NCI-H128 (cell line): ENCODE measurements around the gene CERS3.
"Not testable (repeated sequence)": the region's sequence is repeated elsewhere in the genome, so short reads cannot be mapped to it uniquely, and the experiment has no call there.

Source experiments
- DNase-seq: peaks from one replicate; lab custom pipeline; 2025; ENCODE audit not compliant: unreplicated experiment; lab: John Stamatoyannopoulos, UW

Gene CERS3

DNA sequence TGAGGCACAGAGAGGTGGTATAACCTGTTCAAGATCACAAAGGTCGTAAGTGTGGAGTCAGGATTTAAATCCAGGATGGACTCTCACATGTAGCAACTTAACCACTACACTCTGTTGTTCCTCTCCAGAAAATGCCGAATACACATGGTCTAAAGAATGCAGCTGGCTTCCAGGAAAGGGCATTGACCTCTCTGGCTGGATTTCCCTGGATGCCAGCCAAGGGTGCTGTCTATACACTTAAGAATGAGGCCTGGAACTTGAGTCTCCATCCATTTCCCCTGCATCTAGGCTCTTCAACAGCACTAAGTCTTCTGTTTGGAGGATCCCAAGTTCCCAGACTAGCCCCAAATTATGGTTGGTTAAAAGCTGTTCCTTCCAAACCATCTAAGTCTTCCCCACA is 60.5 kb downstream of the CERS3 start:
- DNase-seq = no peak

DNA sequence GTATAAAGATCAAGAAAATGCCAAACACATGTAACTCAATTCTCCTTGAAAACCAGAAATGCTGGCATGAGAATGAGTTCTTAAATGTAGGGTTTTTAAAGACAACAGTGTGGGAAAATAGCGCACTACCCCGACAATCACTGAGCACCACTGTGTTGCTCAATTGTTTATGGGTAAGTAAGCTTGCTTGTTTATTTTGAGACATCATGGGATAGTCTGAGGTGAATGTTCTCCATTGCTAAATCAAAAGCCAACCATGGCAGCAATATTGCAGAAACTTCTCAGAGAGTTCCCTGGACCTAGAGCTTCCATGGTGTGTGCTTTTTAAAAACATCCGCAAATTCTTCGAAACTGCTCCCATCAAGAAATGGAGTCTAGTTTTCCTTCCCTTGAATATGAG is 62.7 kb downstream of the CERS3 start:
- no peak for DNase-seq

DNA sequence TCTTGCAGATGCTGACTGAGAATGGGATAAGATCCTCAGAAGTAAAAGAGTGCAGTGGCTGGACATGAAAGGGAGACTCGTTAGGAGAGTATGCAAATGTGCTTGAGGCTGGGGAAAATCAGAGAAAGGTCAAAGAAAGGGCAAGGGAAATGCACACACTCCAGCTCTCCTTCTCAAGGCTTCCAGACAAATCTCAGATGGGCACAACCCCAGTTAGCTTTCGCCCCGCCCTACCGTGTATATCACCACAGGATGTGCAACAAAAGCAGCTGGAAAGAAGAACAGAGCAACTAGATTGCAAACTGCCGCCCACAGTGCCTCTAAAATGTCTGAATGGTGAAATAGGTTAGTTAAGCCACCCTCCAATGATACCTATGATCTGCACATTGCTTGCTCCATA is 63.9 kb downstream of the CERS3 start:
- DNase-seq = no peak

DNA sequence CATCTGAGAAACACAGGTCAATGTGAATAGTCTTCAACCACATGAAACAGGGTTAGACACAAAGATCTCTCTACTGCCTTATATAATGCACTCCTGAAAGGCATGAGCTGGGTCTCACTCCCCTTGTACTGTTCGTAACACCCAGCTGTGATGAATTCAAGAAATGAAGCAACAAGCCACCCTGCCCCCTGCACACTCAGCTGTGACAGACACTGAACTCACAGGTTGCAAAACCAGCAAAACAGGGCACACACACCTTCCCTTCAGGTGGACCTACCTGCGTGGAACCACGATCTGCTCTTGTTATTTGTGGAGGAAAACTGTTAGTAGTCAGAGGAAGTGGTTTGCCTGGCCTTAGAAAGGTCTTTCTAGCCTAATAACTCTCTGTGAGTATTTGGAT is 64.5 kb downstream of the CERS3 start:
- no peak for DNase-seq

DNA sequence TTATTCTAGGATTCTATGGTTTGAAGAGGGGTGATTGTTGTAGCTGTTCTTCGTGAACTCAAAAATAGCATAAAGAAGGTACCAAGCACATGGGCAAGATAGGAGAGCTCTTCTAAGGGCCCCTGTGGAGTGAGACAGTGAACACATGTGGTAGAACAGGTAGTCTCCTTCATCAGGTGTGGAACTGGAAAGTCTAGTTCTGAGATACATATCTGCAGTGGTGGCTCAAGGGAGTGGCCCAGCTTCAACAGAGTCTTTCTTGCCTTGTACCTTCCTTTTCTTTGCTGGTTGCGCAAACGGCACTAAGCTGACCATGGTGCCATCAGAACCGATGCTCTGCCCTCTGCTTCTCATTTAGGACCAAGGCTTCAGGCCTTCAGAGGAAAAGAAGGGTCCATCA is 65.2 kb downstream of the CERS3 start:
- DNase-seq = no peak

DNA sequence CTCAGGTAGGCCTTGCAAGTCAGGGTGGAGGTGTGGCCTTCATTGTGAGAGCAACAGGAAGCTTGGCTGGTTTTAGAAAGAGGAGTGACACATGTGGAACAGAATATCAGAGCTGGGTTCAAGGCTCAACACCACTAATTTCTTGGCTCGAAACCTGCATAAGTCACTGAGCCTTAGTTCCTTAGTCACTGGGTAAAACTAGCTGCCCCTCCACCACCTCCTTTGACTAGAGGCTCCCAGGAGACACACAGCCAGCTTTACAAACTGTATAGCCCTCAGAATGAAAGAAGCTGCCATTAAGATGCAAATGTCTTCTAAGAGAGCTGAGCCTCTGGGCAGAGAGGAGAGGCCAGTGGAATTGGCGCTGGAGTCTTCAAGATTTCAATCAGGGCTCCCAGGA is 67.7 kb downstream of the CERS3 start:
- DNase-seq = no peak

DNA sequence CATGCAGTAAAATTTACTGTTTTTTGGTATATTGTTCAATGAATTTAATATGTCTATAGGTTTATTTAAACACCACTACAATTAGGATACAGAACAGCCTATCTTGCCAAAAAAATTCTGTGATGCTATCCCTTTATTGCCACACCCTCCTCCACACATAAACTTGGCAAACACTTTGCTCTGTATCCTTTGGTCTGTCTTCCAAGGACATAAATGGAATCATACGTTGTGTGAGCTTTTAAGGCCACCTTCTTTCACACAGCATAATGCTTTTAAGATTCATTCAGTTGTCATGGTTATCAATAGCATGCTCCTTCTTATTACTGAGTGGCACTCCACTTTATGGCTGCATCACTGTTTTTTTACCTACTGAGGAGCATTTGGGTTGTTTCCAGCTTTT is 71.5 kb downstream of the CERS3 start:
- DNase-seq = no peak

DNA sequence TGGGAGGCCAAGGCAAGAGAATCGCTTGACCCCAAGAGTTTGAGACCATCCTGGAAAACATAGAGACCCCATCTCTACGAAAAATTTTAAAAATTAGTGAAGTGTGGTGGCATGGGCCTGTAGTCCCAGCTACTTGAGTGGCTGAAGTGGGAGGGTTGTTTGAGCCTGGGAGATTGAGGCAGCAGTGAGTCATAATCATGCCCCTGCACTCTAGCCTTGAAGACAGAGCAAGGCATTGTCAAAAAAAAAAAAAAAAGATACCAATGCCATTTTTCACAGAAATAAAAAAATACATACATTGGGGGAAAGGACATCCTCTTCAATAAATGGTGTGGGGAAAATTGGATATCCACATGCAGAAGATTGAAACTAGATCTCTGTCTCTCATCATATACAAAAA is 74.6 kb downstream of the CERS3 start:
- no peak for DNase-seq

DNA sequence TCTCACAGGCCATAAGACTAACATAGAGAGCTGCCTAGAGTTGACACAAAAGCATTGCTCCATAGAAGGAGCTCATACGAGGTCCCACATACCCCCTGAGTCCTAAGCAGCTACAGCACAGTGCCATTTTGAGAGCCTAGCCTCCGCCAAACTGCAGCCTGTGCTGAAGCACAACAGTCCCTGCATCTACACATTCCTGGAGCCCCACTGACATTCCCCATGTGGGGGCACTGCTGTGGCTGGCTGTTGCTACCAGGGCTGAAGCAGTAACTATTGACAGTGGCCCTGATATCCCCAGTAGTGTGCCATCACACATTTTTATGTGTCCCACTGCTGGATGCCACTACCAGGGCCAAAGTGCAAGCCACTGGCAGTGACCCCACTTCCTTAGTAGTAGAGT is 80.3 kb downstream of the CERS3 start:
- DNase-seq = no peak

DNA sequence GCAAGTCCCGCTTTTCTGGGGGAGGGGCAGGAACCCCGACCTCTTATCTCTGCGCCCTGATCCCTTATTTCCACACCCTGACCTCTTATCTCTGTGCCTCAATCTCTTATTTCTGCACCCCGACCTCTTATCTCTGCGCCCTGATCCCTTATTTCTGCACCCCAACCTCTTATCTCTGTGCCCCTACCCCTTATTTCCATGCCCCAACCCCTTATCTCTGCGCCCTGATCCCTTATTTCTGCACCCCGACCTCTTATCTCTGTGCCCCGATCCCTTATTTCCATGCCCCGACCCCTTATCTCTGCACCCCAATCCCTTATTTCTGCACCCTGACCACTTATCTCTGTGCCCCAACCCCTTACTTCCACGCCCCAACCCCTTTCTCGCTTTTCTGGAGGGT is 87.7 kb downstream of the CERS3 start:
- not testable (repeated sequence) for DNase-seq

DNA sequence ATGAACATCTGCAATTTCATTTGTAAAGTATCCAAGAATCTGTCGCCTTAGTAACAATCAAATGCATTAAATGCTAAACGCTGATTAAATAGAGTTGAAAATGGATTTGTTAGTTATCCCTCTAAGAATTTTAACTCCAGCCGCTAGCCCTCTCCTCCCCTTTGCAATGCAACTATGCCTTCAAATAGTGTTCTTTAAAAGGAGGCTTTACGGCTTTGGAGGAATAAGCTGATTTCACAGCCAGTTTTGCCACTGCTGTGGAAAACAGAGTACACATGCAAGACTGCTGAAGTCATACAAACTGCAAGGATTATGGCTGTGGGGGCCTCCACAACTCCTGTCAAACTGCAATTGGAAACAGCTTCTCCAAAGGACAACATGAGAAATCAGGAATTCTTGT is 89.2 kb downstream of the CERS3 start:
- DNase-seq = no peak

DNA sequence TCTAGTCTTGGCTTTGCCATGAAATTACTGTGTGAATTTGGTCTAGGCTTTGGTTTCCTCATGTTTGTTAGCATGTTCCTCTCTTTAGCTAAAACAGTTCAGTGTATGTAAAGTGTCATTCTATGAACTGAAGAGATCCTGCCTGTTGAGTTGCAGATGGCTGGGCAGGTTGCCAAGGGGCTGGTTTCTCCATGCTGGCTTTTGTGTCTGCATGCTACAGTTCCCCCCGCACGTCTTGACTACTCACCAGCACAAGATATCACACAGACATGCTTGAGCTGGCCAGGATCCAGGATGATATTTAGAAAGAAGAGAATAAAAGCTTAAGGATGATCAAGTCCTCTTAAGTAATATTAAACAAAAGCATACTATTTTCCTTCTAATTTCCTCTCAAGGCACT is 90.2 kb downstream of the CERS3 start:
- DNase-seq = peak; percentile 69

DNA sequence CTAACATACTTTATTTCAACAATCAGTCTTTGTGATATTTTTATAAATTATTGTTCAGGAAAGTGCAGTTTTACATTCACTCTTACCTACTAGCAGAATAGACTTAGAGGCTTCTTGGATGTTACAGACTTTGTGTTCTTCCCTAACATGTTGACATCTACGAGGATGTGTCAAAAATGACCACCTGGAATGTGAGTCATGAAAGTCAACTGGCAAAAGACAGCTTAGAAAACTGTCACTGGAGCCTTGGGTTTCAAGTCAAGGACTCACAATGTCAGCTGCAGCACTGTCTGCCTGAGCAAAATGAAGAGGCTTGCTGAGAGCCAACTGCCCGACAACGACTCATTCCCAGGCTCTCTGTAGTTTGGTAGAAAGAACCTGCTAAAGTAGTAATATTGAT is 91.5 kb downstream of the CERS3 start:
- no peak for DNase-seq

DNA sequence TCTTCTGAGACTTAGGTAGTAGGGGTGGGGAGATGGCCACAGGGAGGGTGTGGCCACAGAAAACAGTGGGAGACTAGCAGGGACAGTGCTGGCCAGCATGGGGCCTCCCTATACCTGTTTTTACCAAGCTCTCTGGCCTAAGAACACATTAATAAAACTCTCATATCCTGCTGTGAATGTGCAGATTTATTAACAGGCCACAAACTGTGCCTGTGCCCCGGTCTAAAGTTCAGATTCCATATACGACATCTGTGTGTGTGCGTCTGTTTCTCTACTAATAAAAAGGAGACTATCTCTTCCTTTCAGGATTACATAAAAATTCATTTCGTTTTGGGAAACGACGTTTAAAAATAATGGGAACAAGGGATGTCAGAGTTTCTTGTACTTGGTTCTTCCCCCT is 94.2 kb downstream of the CERS3 start:
- no peak for DNase-seq

DNA sequence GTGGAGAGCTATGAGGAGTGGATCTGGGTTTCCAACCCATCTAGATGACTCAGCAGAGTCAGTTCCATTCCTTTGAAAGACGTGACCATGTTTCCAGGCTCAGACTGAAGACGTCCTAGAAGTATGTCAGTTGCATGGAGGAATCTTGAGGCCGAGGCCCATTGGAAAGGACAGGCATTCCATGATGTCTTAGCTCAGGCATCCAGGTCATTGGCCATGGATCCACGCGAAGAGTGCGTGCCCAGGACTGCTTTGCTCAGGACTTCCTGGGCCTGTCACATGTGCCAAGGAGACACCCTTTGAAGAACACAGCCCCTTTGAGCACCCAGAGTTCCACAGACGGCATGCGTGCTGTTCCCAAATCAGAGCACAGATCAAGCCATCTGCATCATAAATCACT is 94.7 kb downstream of the CERS3 start:
- no peak for DNase-seq

DNA sequence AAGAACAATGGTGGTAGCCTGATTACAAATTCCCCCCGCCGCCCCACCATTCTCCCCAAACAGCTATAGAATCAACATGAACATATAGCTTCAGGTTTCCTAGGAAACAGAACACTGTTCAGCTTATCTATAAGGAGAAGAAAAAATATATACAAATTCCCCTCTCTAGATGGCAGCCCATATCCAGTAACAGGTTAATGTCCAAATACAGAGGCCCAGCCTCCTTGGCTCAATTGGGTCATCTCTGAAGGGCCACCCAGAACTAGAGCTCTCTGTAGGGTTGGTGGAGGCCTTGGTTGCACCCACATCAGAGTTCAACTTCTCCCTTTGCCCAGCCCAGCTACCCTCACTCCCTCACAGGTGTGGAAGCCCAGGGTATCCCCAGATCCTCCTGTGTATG is 95.4 kb downstream of the CERS3 start:
- DNase-seq = no peak

DNA sequence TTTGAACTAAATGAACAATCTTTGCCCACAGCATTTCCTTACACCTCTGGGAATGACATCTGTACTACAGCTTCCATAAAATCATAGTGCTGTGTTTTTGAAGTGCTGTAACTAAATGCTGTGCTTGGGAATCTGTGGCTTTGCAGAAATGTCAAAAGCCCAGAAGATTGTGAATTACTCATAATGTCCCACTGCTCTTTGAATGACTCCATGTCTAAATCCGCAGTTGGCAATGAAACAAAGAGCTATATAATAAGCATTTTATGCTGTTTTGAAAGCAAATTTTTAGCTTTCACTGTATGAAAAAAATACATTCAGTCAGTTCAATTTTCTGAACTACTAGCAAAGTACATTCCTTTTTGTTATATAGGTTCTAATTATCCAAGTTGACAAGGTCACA is 98.3 kb downstream of the CERS3 start:
- no peak for DNase-seq

DNA sequence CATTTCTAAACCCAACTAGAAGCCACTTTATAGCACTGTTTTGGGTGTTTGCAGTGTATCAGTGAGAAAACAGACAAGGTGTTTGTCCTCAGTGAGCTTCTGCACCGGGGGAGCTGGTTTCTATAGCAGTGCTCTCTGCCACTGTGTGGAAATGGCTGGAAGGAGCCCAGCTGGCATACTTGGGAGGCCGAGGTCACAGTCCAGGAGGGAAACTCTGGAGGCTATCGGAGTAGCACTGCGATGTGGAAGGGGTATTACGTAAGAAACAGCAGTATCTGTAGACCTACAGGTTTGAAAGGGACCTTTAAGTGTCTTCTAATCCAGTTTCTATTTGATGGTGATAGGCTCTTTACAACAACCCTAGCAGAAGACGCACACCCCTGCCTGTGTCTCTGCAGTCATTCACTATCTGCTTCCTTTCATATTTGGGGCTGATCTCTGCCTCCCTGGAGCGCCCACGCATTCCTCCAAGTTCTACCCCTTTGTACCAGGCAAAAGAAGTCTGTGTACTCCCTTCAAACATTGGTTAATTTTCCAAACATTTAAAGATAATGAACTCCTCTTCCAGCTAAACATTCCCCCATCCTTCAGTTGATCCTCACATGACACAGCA is 99.5 kb downstream of the CERS3 start:
- DNase-seq = no peak

DNA sequence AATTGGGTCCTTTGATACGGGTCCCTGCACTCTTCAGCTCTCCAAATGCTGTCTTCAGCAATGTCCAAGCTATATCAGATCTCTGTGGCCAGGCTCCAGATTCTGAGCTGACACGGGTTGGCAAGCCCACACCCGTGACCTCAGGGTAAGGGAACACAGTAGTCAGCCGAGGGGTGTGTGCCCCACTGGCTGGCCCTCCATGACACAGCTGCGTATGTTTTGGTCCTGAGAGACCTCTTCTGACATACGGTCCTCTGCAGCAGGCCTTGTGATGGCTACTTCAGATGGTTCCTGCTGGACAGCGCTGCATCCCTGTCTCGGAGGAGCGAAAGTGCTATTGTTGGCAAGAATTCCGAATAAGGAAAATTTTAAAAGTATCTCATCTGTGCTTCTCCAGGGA is 101.8 kb downstream of the CERS3 start:
- no peak for DNase-seq

DNA sequence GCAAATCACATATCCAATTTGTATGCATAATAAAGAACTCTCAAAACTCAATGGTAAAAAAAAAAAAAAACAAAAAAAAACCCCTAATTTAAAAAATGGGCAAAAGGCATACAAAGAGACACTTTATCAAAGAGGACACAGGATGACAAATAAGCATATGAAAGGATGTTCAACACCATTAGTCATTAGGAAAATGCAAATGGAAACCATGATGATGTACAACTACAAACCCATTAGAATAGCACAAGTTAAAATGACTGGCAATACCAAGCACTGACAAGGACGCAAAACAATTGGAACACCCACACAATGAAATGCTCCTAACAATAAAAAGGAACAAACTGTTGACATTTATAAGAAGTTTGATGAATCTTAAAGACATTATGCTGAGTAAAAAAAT is 123.6 kb downstream of the CERS3 start:
- no peak for DNase-seq

DNA sequence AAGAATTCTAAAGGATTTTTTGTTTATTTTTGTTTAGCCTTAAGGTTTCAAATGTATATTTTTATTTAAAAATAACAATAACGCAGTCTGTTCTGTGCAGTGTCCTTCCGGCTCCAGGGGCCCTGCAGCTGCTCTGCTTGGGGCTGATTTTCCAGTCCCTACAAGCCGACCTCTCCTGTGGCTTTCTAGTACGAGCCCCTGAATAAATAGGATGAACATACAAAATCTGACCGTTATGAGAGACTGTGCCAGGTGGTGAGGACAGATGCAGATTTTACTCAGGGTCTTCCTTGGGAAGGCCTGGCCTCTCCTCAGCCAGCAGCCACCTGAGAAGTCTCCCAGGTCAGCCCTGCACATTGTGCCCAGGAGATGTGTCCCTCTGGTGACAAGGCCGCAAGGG is 127.8 kb downstream of the CERS3 start:
- DNase-seq = no peak

DNA sequence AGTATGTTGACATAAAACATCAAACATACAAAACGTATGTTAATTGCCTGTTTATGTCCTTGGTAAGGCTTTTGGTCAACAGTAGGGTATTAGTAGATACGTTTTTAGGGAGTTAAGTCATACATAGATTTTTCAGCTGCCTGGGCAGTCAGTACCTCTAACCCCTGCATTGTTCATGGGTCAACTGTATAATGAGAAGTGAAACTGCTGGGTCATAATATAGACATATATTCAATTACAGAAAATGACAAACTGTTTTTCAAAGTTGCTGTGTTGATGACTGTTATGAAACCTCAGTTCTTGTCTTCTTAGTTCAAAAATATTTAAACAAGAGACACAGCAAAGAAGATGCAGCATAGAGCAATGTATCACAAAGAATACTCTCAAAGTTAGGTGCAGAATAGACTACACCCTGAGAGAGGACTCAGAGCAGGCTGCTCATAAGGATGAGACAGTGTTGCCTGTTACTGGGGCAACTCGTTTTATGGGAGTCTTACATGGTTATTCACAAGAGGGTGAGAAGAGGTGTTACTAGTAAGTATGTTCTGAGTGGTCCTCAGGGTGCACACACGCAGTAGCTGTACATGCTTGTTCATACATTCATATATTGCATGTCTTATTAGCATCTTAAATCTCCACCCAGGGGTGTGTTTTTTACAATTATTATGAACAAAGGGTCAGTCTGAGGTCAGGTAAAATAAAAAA is 133.9 kb downstream of the CERS3 start:
- no peak for DNase-seq

DNA sequence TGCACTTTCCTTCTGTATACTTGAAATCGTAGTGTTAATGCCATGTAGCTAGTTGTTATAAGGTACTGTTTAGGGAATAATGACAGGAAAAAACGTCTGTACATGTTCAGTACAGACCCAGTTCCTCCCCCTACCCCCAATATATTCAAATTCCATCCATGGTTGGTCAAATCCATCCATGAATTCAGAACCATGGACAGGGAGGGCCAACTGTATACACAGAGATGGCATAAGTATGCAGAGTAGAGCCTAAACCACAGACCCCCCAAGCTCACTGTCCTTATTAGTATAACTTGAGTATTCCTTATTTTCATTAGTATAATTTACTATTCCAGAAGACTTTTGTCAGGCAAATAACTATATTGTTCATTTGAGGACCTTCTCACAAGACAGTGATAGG is 135.7 kb downstream of the CERS3 start:
- no peak for DNase-seq
